Activated naive CD8-positive, alpha-beta T cell treated with anti-CD3 and anti-CD28 coated beads for 36 hours (primary cell): ENCODE results near the gene COBL. TPM values are rescaled to one million over a fixed set of nuclear protein-coding genes. Genes with fewer than 3 reads are reported as not detected.

Experiments
- DNase-seq: peaks from one replicate; pipeline ENCODE4 v3.0.0; 2021
- H3K27ac Mint-ChIP-seq: one replicate; pipeline ENCODE4 v1.8.0; 2022; ENCODE audit warnings: mild to moderate bottlenecking, moderate library complexity, mixed read lengths
- H3K27me3 Mint-ChIP-seq: one replicate; pipeline ENCODE4 v1.8.0; 2022; ENCODE audit warnings: mild to moderate bottlenecking, mixed read lengths
- H3K36me3 Mint-ChIP-seq: one replicate; pipeline ENCODE4 v1.8.0; 2021; ENCODE audit warnings: mild to moderate bottlenecking, mixed read lengths
- H3K4me1 Mint-ChIP-seq: one replicate; pipeline ENCODE4 v1.8.0; 2021; ENCODE audit warnings: mixed read lengths
- H3K4me3 Mint-ChIP-seq: one replicate; pipeline ENCODE4 v1.8.0; 2022; ENCODE audit warnings: mild to moderate bottlenecking, moderate library complexity, mixed read lengths
- H3K9me3 Mint-ChIP-seq: one replicate; pipeline ENCODE4 v1.8.0; 2022; ENCODE audit warnings: mixed read lengths
- total RNA-seq, 2 experiments: library from RNA; stranded (reverse); gene quantifications; one replicate each; pipeline ENCODE4 v1.2.3, GENCODE V29; 2021

The COBL gene
- total RNA-seq, 2 experiments from 2014 or later = not detected

DNA sequence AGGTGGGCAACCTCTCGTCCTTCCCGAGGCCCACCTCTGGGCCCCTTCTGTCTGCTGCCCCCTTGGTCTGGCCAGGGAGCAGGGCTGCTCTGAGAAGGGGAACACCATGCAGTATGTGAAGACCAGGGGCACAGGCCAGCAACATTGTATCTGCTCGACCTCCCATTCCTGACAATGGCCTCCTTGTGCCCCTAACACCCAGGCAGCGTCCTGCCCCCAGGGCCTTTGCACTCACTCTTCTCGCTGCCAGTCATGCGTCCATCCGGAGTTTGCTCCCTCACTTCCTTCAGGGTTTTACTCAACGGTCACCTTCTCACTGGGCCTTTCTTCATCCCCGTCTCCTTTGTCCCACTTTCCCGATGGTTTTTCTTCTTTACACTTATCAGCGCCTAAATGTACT lies 301.0 kb downstream of the COBL start:
- H3K27me3 Mint-ChIP-seq = no peaks in the 10 kb centered on the region
- H3K4me3 Mint-ChIP-seq = no peak overlapping the region
- DNase-seq = no peak
- no peak overlapping the region for H3K27ac Mint-ChIP-seq
- H3K36me3 Mint-ChIP-seq = peaks cover 3% of the 10 kb centered on the region
- H3K9me3 Mint-ChIP-seq = no peaks in the 10 kb centered on the region
- H3K4me1 Mint-ChIP-seq = no peaks in the 10 kb centered on the region

DNA sequence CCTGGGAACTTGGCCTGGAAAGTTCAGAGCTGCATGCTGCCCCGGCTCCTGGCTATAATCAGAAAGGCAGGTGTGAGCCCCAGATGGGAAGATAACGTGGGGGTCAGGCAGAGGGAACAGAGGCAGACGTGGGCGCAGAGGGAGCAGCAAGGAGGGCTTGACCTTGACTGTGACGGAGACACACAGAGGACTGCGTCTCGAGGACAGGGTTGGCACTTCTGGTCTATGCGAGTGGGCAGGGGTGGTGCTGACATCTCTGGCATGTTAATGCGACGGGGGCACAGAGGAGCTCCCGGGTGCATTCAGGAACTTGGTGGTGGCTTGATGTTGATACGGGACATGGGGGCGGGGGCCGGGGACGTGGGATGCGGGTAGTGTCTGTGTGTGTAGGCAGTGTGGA lies 301.8 kb downstream of the COBL start:
- Mint-ChIP-seq H3K4me3 (no peak overlapping the region), H3K9me3 (no peaks in the 10 kb centered on the region), H3K4me1 (no peaks in the 10 kb centered on the region), H3K27ac (no peak overlapping the region), H3K36me3 (peaks cover 3% of the 10 kb centered on the region), H3K27me3 (no peaks in the 10 kb centered on the region)
- no peak for DNase-seq

DNA sequence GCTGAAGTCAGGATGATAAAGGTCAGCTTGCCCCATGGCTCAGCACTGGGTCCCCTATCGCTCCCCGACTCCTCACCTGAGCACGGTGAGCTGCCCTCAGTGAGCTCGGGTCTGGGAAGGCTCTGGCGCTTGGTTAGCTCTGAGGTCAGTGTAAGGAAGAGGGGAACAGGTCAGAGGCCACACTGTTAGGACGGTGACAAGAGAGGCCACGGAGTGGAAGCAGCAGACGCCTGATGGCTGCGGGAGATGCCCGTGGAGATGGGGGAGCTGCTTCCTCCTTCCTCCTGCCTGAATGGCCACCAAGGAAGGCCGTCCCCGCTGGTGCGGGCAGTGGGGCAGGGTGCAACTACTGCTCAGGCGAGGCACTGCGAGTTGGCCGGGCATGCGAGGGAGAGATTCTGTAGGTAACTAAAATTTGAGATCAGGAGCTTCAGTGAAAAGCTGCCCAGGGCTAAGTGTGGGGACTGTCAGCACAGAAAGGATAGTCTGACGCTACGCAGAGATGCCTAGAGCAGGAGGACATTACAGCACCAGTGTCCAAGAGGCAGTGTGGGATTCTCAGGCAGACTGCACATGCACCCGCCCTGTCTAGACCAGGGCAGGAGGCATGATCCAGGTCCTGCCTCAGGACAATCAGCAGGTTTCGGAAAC lies 302.6 kb downstream of the COBL start:
- H3K27ac Mint-ChIP-seq = no peak overlapping the region
- no peaks in the 10 kb centered on the region for H3K27me3 Mint-ChIP-seq
- H3K4me3 Mint-ChIP-seq = no peak overlapping the region
- peaks cover 3% of the 10 kb centered on the region for H3K36me3 Mint-ChIP-seq
- H3K9me3 Mint-ChIP-seq = no peaks in the 10 kb centered on the region
- no peaks in the 10 kb centered on the region for H3K4me1 Mint-ChIP-seq
- no peak for DNase-seq

DNA sequence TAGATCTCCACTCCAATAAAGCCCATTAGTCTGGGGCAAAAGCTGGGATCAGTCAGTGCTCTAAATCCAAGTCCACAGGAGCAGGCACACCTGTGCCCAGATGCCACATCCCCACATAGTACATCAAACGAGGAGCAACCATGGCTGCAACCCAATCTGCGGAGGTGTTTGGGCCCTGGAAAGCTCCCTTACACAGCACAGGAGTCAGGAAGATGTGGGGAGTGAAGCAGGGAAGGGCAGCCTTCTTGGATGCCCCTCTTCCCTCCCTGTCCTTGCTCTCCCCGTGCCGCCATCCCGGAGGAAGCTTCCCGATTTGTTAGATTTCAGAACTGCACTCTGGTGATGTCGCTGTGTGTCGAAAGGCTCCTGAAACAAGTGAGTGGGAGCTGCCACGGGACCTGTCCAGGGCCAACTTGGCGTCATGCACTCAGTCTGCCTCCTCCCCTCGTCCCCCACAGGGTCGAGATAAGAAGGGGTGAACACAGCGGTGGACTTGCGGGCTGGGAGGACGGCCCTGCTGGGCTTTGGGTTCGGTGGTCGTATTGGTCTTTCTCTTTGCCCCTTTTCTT lies 303.3 kb downstream of the COBL start:
- no peak for DNase-seq
- H3K4me3 Mint-ChIP-seq = no peak overlapping the region
- H3K36me3 Mint-ChIP-seq = peaks cover 3% of the 10 kb centered on the region
- H3K4me1 Mint-ChIP-seq = no peaks in the 10 kb centered on the region
- H3K27me3 Mint-ChIP-seq = no peaks in the 10 kb centered on the region
- no peak overlapping the region for H3K27ac Mint-ChIP-seq
- H3K9me3 Mint-ChIP-seq = no peaks in the 10 kb centered on the region

DNA sequence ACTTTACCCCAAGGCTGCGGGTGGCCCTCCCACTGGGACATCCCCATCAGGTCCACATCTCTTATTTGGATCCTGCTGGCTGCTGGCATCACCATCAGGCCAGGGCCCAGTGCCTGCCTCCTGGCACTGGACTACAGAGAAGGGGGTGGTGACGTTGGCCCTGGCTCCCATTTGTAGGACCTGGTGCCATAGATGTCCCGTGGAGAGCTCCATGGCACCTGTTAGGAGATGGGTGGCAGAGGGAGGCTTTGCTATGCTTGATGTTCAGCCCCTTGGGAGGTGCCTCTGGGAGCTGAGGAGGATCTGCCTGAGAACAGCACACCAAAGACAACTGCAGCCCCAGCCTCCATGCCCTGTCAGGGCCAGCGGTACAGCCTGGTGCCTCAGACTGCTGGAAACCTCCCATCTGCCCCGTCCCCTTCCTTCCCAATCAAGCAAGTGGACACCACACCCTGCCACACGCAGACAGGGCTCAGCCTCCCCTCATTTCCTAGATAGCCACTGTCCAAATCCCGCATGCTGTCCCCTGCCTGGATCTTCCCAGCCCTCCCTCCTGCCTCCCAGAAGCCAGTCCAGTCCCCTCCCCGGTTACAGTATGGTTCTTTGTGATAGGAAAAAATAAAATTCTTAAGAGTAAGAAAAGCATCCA lies 303.9 kb downstream of the COBL start:
- H3K27me3 Mint-ChIP-seq = no peaks in the 10 kb centered on the region
- no peaks in the 10 kb centered on the region for H3K4me1 Mint-ChIP-seq
- H3K27ac Mint-ChIP-seq = no peak overlapping the region
- no peaks in the 10 kb centered on the region for H3K36me3 Mint-ChIP-seq
- DNase-seq = no peak
- H3K9me3 Mint-ChIP-seq = no peaks in the 10 kb centered on the region
- no peak overlapping the region for H3K4me3 Mint-ChIP-seq

DNA sequence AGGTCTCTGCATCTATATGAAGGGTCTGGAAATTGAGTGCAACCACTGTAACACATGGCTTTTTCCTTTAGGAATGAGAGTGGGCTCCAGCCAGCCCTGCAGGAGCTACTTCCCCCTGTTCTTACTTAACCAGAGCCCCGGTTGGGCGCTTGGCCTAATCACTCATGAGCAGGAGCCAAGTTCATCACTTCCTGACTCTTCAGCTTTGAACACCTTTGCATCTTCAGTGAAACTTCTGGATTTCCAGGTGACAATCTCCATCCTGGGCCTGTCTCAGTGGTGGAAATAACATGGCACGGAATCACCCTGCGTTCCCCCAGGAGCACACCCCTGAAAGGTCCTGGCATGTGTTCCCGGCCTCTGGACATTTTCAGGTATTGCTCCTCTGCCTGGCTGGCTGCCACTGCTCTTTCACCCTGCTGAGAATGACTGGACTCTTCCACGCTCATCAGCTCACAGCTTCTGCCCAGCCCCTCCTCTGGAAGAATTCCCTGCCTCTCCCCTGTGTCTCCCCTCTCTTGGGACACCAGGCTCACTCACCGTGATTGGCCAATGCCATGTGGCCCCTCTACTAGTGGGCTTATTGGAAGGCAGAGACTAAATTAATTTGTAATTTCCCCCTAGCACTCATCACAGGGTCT lies 304.8 kb downstream of the COBL start:
- H3K36me3 Mint-ChIP-seq = no peaks in the 10 kb centered on the region
- no peaks in the 10 kb centered on the region for H3K27me3 Mint-ChIP-seq
- H3K4me1 Mint-ChIP-seq = no peaks in the 10 kb centered on the region
- no peaks in the 10 kb centered on the region for H3K9me3 Mint-ChIP-seq
- H3K27ac Mint-ChIP-seq = no peak overlapping the region
- no peak for DNase-seq
- no peak overlapping the region for H3K4me3 Mint-ChIP-seq

DNA sequence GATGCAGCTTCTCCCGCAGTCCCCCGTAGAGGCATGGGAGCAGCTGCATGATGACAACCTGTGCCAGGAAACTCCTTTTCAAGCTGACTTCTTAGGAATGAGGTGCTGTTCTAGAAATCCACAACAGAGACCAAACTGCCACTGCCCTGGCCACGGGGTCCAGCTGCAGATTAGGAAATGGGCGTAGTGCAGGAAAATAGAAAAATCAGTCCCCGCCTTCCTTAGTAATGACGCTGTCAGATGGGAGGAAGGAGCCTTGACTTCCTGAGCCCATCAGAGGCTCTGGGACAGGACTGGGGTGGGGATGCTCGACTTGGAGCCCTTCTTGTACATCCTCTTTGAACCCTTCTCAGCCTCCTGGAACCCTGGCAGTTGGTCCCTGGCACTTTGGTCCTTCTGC lies 306.1 kb downstream of the COBL start:
- Mint-ChIP-seq H3K4me1 (no peaks in the 10 kb centered on the region), H3K27me3 (no peaks in the 10 kb centered on the region), H3K9me3 (no peaks in the 10 kb centered on the region), H3K36me3 (no peaks in the 10 kb centered on the region), H3K4me3 (no peak overlapping the region), H3K27ac (no peak overlapping the region)
- DNase-seq = no peak

DNA sequence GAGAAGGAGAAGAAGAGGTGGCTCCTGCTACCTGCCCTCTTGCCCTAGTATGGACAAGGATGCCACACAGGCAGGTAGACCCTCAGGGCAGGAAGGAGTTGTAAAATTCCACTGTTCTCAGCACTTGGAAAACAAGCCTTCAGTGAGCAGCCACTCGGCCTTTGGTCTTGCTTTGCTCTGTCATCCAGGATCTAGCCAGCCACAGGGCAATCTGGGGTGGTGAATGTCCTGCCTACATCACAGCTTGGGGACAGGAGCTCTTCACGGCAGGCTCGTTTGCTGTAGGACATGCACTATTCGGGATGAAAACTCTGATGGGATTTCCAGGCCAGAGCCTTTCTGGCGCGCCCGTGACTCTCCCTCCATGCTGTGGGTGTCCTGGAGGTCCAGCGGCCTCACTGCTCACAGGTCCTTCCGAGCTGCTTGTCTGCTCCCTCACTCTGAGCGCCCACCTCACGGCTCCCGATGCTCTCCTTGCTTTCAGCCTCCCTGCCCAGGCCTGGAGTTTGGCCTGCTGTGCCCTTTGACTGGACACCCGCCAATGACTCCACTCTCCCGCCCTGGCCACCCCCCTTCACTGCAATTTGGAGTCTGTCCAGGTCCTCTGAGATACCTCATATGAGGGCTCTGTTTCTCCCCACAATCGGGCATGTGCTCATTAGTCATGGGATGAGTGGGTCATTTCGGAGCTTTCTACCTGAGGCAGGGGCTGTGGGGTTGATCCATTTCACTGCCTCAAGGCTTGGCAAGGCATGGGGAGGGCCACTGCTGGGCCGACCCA lies 306.7 kb downstream of the COBL start:
- H3K9me3 Mint-ChIP-seq = no peaks in the 10 kb centered on the region
- no peaks in the 10 kb centered on the region for H3K4me1 Mint-ChIP-seq
- H3K36me3 Mint-ChIP-seq = no peaks in the 10 kb centered on the region
- H3K27me3 Mint-ChIP-seq = no peaks in the 10 kb centered on the region
- H3K4me3 Mint-ChIP-seq = no peak overlapping the region
- H3K27ac Mint-ChIP-seq = no peak overlapping the region
- no peak for DNase-seq

DNA sequence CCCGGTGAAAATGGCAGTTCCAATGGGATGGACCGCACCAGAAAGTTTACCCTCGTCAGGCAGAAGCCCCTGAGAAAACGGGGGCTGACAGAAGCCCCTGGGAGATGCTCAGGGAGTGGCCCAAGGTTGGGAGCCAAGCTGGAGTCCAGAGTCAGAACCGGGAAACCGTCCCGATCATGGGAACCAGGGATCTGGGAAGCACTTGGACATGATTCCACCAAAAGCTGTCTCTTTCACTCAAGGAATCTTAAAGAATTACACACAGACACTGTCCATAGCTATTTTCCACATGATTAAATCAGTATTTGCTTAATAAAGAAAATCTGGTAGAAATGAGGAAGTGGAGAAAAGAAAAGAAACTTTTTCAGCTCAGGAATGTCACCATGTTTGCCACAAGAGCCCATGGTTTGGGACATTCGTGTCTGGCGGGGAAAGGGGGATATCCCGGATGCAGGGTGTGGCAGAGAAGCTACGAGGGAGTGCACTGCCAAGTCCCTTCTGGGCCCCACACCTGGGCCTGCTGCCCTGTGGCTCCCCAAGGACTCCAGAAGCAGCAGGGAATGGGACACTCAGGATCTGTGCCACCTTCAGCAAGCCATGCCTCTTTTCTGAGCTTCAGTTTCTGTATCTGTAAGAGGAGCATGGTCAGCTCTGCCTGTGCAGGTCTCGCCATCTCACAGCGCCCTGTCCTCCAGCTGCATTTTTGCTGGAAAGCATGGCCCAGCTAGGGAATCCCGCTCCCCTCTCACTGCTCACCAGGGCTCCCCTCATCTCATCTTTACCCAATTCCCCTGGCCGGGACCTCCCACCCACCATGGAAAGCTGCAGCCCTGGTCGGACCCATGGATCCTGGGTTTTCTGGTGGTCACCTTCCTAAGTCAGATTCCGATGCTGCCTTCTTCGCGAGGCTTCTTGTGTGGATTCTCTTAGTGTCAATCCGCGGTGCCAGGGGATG lies 308.8 kb downstream of the COBL start:
- Mint-ChIP-seq H3K9me3 (no peaks in the 10 kb centered on the region), H3K4me1 (no peaks in the 10 kb centered on the region), H3K27me3 (no peaks in the 10 kb centered on the region), H3K27ac (no peak overlapping the region), H3K4me3 (no peak overlapping the region), H3K36me3 (no peaks in the 10 kb centered on the region)
- no peak for DNase-seq

DNA sequence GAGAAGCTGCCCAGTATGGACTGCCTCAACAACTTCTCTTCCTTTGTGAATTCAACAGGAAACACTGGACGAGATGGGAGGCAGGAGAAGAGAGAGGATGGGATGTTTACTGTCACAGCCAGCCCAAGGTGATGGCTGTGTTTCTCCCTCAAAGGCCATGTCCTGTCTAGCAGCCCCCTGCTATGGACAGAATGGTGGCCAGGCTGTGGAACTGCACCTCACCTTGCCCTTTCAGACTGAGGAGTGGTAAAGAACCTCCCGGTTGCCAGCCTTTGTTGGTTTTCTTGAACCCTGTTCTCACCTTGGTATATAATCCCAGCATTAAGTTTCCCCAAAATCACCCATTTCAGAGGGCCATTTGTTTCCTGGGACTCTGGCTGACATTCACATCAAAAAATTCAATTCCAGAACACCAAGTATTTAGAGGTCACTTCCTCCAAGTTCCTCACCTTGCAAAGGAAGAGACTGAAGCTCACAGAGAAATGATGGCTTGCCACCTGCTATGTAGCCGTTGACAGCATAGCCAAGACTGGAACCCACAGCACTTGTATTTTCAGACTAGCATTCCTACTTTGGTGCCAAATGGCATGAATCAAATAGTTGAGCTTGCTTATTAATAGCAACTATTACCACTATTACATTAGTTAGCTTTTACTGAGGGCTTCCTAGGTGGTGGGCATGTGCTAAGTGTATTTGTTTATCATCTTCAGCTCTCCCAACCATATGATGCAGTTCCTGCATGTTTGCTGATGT lies 309.9 kb downstream of the COBL start:
- Mint-ChIP-seq H3K27ac (no peak overlapping the region), H3K9me3 (no peaks in the 10 kb centered on the region), H3K27me3 (no peaks in the 10 kb centered on the region), H3K36me3 (no peaks in the 10 kb centered on the region), H3K4me3 (no peak overlapping the region), H3K4me1 (no peaks in the 10 kb centered on the region)
- DNase-seq = no peak

DNA sequence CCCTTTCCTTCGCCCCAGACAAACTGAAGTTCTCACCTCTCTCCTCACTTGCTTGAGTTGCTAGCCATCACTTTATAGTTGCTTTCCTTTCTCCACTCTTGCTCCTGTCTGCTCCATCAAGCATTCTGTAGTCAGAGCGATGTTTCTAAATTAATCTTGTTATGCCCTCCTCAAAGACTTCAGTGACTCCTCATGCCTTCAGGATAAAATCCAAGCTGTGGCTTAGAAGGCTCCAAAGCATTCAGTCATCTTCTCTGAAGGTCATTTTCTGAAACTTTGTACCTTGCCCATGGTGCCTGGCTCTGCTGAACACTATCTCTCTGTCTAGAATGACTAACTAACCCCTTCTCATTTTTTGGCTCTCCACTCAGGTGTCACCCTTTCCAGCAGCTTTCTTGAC lies 311.5 kb downstream of the COBL start:
- Mint-ChIP-seq H3K27ac (no peak overlapping the region), H3K4me1 (no peaks in the 10 kb centered on the region), H3K36me3 (no peaks in the 10 kb centered on the region), H3K4me3 (no peak overlapping the region), H3K9me3 (no peaks in the 10 kb centered on the region), H3K27me3 (no peaks in the 10 kb centered on the region)
- DNase-seq = no peak

DNA sequence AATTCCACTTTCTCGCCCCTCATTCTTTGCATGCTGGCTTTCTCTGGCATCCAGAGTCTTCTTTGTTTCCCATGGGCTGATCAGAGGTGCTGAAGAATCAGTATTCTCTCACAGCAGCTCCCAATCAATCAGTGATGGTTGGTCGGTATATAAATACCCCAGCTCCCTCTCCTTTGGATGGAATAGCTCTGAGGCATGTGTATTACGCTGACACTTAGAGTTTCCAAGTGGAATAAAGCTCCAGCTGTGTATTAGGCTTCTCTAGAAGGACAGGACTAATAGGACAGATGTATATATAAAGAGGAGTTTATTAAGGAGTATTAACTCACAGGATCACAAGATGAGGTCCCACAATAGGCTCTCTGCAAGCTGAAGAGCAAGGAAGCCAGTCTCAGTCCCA lies 315.7 kb downstream of the COBL start:
- H3K9me3 Mint-ChIP-seq = no peaks in the 10 kb centered on the region
- H3K27ac Mint-ChIP-seq = no peak overlapping the region
- H3K4me1 Mint-ChIP-seq = no peaks in the 10 kb centered on the region
- H3K36me3 Mint-ChIP-seq = no peaks in the 10 kb centered on the region
- H3K4me3 Mint-ChIP-seq = no peak overlapping the region
- H3K27me3 Mint-ChIP-seq = no peaks in the 10 kb centered on the region
- DNase-seq = no peak

DNA sequence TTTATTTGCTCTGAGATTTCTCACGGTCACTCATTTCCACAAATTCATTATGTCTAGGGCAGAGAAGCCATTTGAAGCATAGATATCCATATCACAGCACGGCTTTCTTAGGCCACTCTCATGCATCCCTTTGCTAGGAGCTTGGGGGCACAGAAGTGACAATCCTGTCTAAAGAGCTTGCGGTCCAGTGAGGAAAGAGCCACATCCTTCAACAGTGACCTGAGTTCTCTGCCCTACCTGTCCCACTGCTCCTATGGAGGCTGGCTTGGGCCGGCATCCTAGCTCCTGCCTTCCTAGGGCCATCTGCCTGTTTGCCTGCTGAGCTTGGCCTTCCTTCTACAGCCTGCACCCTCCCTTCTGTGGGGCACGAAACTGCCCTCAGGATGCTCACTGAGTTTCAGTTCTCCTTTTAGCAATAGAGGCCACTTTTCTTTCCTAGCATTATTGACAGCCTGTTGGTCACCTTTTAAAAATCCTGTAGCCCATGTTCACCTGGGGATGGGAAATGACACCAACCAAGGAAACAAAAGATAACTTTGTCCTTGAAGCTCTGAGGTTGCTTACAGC lies 321.8 kb downstream of the COBL start:
- H3K9me3 Mint-ChIP-seq = peaks cover 3% of the 10 kb centered on the region
- H3K4me1 Mint-ChIP-seq = no peaks in the 10 kb centered on the region
- no peaks in the 10 kb centered on the region for H3K27me3 Mint-ChIP-seq
- peaks cover 3% of the 10 kb centered on the region for H3K36me3 Mint-ChIP-seq
- no peak overlapping the region for H3K27ac Mint-ChIP-seq
- no peak for DNase-seq
- no peak overlapping the region for H3K4me3 Mint-ChIP-seq
